IMR-90 (cell line): Measurements from ENCODE around the gene ROR2. TPM values are rescaled to one million over a fixed set of nuclear protein-coding genes. Genes with fewer than 3 reads are reported as not detected.

Experiments
- ATAC-seq: fragments of 200-7000 bp; cut with Tn5 transposase; 2 replicates; pipeline ENCODE4 v1.9.1; 2020; ENCODE audit warnings: low read depth, mild to moderate bottlenecking, moderate library complexity
- BruUV-seq: library from RNA; stranded (reverse); fragments of 400-500 nt; replicated peaks from 2 replicates; lab custom pipeline; 2021; lab: Mats Ljungman, UMichigan
- CTCF ChIA-PET: fragments of 300-600 bp; formaldehyde crosslinking; extraction: SDS; loops from one replicate; lab custom pipeline; 2021; ENCODE audit warnings: antibody characterized with exemption; lab: Yijun Ruan, JAX
- POLR2A ChIA-PET: fragments of 300-600 bp; sonication (Branson Sonifier 250); formaldehyde crosslinking; loops from one replicate; lab custom pipeline; 2022; ENCODE audit warnings: antibody characterized with exemption; ENCODE audit not compliant: unreplicated experiment; lab: Charles Lee
- DNase-seq: peaks from one replicate; pipeline ENCODE4 v3.0.0; 2013
- H2AFZ ChIP-seq: replicated peaks from 2 replicates; pipeline ENCODE3; 2013; ENCODE audit warnings: low read length, mild to moderate bottlenecking; ENCODE audit not compliant: poor library complexity
- H2AK5ac ChIP-seq: 2 replicates; pipeline ENCODE4 v1.6.1; 2013; ENCODE audit warnings: low read depth, low read length, inconsistent platforms
- H2AK9ac ChIP-seq: replicated peaks from 2 replicates; pipeline ENCODE3; 2013; ENCODE audit warnings: mild to moderate bottlenecking, low read depth, low read length, moderate library complexity; ENCODE audit not compliant: poor library complexity
- H2BK120ac ChIP-seq: 2 replicates; pipeline ENCODE4 v1.6.1; 2013; ENCODE audit warnings: low read depth, low read length, inconsistent platforms
- H2BK15ac ChIP-seq: 3 replicates; pipeline ENCODE4 v1.6.1; 2013; ENCODE audit warnings: low read depth, low read length, inconsistent platforms
- H2BK20ac ChIP-seq: 2 replicates; pipeline ENCODE4 v1.6.1; 2013; ENCODE audit warnings: low read depth, mild to moderate bottlenecking, inconsistent platforms, low read length, moderate library complexity
- H2BK5ac ChIP-seq: 2 replicates; pipeline ENCODE4 v1.6.1; 2013; ENCODE audit warnings: mild to moderate bottlenecking, low read depth, low read length, inconsistent platforms; ENCODE audit not compliant: poor library complexity, severe bottlenecking
- H3K14ac ChIP-seq: replicated peaks from 2 replicates; pipeline ENCODE4 v1.6.1; 2013; ENCODE audit warnings: low read depth, low read length, inconsistent platforms
- H3K18ac ChIP-seq: 2 replicates; pipeline ENCODE4 v1.6.1; 2013; ENCODE audit warnings: low read depth, low read length, control low read depth
- H3K23ac ChIP-seq: 2 replicates; pipeline ENCODE4 v1.6.1; 2013; ENCODE audit warnings: low read depth, low read length, inconsistent platforms
- H3K27ac ChIP-seq: 2 replicates; pipeline ENCODE4 v1.5.1; 2013; ENCODE audit warnings: mild to moderate bottlenecking, control low read depth, low read length; ENCODE audit not compliant: insufficient read depth
- H3K27me3 ChIP-seq: 2 replicates; pipeline ENCODE4 v1.6.1; 2013; ENCODE audit warnings: low read length; ENCODE audit not compliant: control insufficient read depth, insufficient read depth
- H3K36me3 ChIP-seq: 2 replicates; pipeline ENCODE4 v1.6.1; 2013; ENCODE audit warnings: low read length, mixed read lengths; ENCODE audit not compliant: control insufficient read depth, insufficient read depth
- H3K4ac ChIP-seq: 2 replicates; pipeline ENCODE4 v1.6.1; 2013; ENCODE audit warnings: low read depth, low read length, inconsistent platforms
- H3K4me1 ChIP-seq: 2 replicates; pipeline ENCODE4 v1.6.1; 2013; ENCODE audit warnings: low read length, mixed read lengths; ENCODE audit not compliant: control insufficient read depth, insufficient read depth
- H3K4me2 ChIP-seq: 2 replicates; pipeline ENCODE4 v1.6.1; 2013; ENCODE audit warnings: low read depth, mild to moderate bottlenecking, control low read depth, low read length, moderate library complexity
- H3K4me3 ChIP-seq: 2 replicates; pipeline ENCODE4 v1.5.1; 2013; ENCODE audit warnings: low read depth, mild to moderate bottlenecking, control low read depth, low read length, moderate library complexity; ENCODE audit not compliant: insufficient read depth
- H3K56ac ChIP-seq: 2 replicates; pipeline ENCODE4 v1.6.1; 2013; ENCODE audit warnings: low read length, inconsistent platforms; ENCODE audit not compliant: insufficient read depth; ENCODE audit errors: extremely low read depth
- H3K79me1 ChIP-seq, 2 experiments: 2 replicates each; pipeline ENCODE4 v1.6.1; 2013; ENCODE audit warnings: low read length in 2 of 2, inconsistent platforms in 1 of 2, low read depth in 1 of 2
- H3K9ac ChIP-seq: 2 replicates; pipeline ENCODE4 v1.6.1; 2013; ENCODE audit warnings: low read depth, low read length, control low read depth
- H3K9me1 ChIP-seq: 2 replicates; pipeline ENCODE4 v1.6.1; 2013; ENCODE audit warnings: low read length, inconsistent platforms; ENCODE audit not compliant: insufficient read depth
- H3K9me3 ChIP-seq: 2 replicates; pipeline ENCODE4 v1.6.1; 2013; ENCODE audit warnings: low read length; ENCODE audit not compliant: control insufficient read depth, insufficient read depth
- H4K20me1 ChIP-seq: 2 replicates; pipeline ENCODE4 v1.6.1; 2013; ENCODE audit warnings: low read length, inconsistent platforms; ENCODE audit not compliant: insufficient read depth
- H4K5ac ChIP-seq: 2 replicates; pipeline ENCODE4 v1.6.1; 2013; ENCODE audit warnings: mild to moderate bottlenecking, low read depth, low read length, control low read depth
- H4K8ac ChIP-seq, 2 experiments: 2 replicates each; pipeline ENCODE4 v1.6.1; 2013; ENCODE audit warnings: low read depth in 2 of 2, low read length in 2 of 2, control low read depth in 1 of 2, inconsistent platforms in 1 of 2
- H4K91ac ChIP-seq: 2 replicates; pipeline ENCODE4 v1.6.1; 2013; ENCODE audit warnings: low read depth, low read length, inconsistent platforms; ENCODE audit not compliant: insufficient read depth
- CEBPB ChIP-seq: IDR thresholded peaks from 2 replicates; pipeline ENCODE4 v1.6.1; 2012; ENCODE audit warnings: low read depth, low read length, improper control_type of control experiment
- FOS ChIP-seq: fragments of 150-350 bp; IDR thresholded peaks from 2 replicates; pipeline ENCODE4 v1.6.1; 2016; ENCODE audit warnings: low read depth, low read length
- MAFK ChIP-seq: IDR thresholded peaks from 2 replicates; pipeline ENCODE4 v1.6.1; 2012; ENCODE audit warnings: low read depth, low read length, improper control_type of control experiment
- MAZ ChIP-seq: IDR thresholded peaks from 2 replicates; pipeline ENCODE4 v1.6.1; 2012; ENCODE audit warnings: low read depth, mild to moderate bottlenecking, low read length, improper control_type of control experiment, moderate library complexity, borderline replicate concordance
- NFE2L2 ChIP-seq: fragments of 150-350 bp; IDR thresholded peaks from 2 replicates; pipeline ENCODE4 v1.6.1; 2016; ENCODE audit warnings: low read depth, mild to moderate bottlenecking, low read length
- POLR2A ChIP-seq: IDR thresholded peaks from 2 replicates; pipeline ENCODE4 v1.6.1; 2012; ENCODE audit warnings: mild to moderate bottlenecking, low read depth, low read length
- RAD21 ChIP-seq: IDR thresholded peaks from 2 replicates; pipeline ENCODE4 v1.6.1; 2012; ENCODE audit warnings: low read length, improper control_type of control experiment
- RCOR1 ChIP-seq: IDR thresholded peaks from 2 replicates; pipeline ENCODE4 v1.6.1; 2012; ENCODE audit warnings: mild to moderate bottlenecking, low read length, improper control_type of control experiment; ENCODE audit not compliant: insufficient replicate concordance
- WGBS, 2 experiments: methylation state at CpG; one replicate each; pipeline versions ENCODE4 v1.1.5 to v1.1.7; 2013; ENCODE audit warnings: missing lambda C conversion rate in 2 of 2; ENCODE audit not compliant: insufficient read length in 1 of 2; ENCODE audit errors: extremely low coverage in 2 of 2; 5-methylcytosine and 5-hydroxymethylcytosine counted together
- dilution Hi-C: fragments of 300-500 bp; cut with HindIII; formaldehyde crosslinking; loops from one replicate; pipeline ENCODE4 v1.14.3; 2018; ENCODE audit warnings: low sequenced_read_pairs; ENCODE audit not compliant: unreplicated experiment
- in situ Hi-C: fragments of 300-500 bp; cut with MboI; formaldehyde crosslinking; loops from 3 replicates; pipeline ENCODE4 v1.14.3; 2019; ENCODE audit warnings: low sequenced_read_pairs, inconsistent platforms, mixed read lengths
- intact Hi-C: fragments of 100-400 bp; cut with micrococcal nuclease; formaldehyde crosslinking; loops from 2 replicates; pipeline ENCODE4 v1.10.0; 2022
- polyA plus RNA-seq, 3 experiments: library from polyadenylated mRNA; depleted of rRNA; stranded (reverse); fragments of >200 nt; gene quantifications; 2 replicates each; pipeline ENCODE4 v1.2.3, GENCODE V29; 2012; ENCODE audit warnings: low replicate concordance in 1 of 3
- total RNA-seq: library from RNA; depleted of rRNA; stranded (reverse); fragments of >200 nt; gene quantifications from 2 replicates; pipeline ENCODE4 v1.2.3, GENCODE V29; 2012
- TF ChIP-seq, protein P1 (sequence below): fragments of 150-350 bp; IDR thresholded peaks from 2 replicates; pipeline ENCODE4 v1.6.1; 2017; ENCODE audit warnings: mild to moderate bottlenecking, antibody characterized with exemption, low read length, low read depth
- TF ChIP-seq, protein P2 (sequence below): fragments of 150-350 bp; IDR thresholded peaks from 2 replicates; pipeline ENCODE4 v1.6.1; 2016; ENCODE audit warnings: low read depth, mild to moderate bottlenecking, low read length, moderate library complexity, borderline replicate concordance

The ROR2 gene
- total and polyA plus RNA-seq, 2 of the 4 experiments (the other 2 are of a cell fraction): 2.3 to 4.8 TPM

DNA sequence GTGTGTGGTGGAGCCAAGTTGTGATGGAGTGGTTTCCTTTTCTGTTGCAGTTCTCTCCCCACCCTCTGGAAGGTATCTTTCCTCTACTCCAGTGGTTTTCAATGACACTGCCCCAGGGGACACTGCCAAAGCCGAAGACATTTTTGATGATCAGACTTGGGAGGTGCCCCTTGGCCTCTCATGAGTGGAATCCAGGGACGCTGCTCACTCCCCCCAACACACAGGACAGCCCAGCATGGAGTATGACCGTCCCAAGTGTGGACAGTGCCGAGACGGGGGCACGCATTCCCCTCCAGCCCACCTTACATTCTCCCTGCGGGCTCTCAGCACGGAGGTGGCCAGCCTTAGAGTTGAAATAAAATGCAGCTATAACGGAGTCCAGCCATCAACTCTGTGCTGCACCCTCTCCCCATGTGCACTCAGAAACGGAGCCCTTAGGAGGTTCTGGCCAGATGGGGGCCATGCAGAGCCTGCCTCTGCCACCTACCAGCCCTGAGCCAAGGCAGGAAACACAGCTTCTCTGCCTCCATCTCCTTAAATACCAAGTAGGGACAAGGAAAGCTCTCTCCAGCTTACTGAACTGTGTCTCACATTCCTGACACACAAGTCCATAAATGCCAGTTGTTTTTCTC, 150.8 kb downstream of the ROR2 start:
- POLR2A ChIA-PET: no interaction called here
- H3K4ac ChIP-seq: 0 out of 2 replicates have a peak overlapping the region, but pooled peaks have one; percentile 13
- no peak overlapping the region for H2BK120ac ChIP-seq
- 100% methylated on average over 1 of the region's 10 CpGs; no CpG with 5 or more reads in 1 of the 2 experiments for WGBS, 2 experiments
- intact Hi-C loops (no loop called here), in situ Hi-C loops (no loop called here), dilution Hi-C loops (no loop called here)
- no peak overlapping the region for H3K4me3 ChIP-seq
- peaks cover 4% of the 10 kb centered on the region for H4K20me1 ChIP-seq
- H4K5ac ChIP-seq: no peak overlapping the region
- no peak overlapping the region for H3K27ac ChIP-seq
- no peak overlapping the region for H2BK15ac ChIP-seq
- no peak overlapping the region for H3K18ac ChIP-seq
- no peaks in the 10 kb centered on the region for H3K9me3 ChIP-seq
- H3K9me1 ChIP-seq: peaks cover 17% of the 10 kb centered on the region
- H2BK20ac ChIP-seq: no peak overlapping the region
- H3K23ac ChIP-seq: peak overlapping the region; percentile 48; the same call in 1 of the 2 replicates
- no peak overlapping the region for H3K14ac ChIP-seq
- no peak overlapping the region for H3K4me2 ChIP-seq
- H4K91ac ChIP-seq: no peak overlapping the region
- H3K79me1 ChIP-seq: peaks cover 0 to 16% of the 10 kb centered on the region in 2 experiments; a peak in 2 of 4 replicates
- DNase-seq: no peak
- no peaks in the 10 kb centered on the region for H3K36me3 ChIP-seq
- TF ChIP-seq MAFK: no peak
- TF ChIP-seq, protein P1, sequence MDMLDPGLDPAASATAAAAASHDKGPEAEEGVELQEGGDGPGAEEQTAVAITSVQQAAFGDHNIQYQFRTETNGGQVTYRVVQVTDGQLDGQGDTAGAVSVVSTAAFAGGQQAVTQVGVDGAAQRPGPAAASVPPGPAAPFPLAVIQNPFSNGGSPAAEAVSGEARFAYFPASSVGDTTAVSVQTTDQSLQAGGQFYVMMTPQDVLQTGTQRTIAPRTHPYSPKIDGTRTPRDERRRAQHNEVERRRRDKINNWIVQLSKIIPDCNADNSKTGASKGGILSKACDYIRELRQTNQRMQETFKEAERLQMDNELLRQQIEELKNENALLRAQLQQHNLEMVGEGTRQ: no peak
- TF ChIP-seq RAD21: no peak
- TF ChIP-seq CEBPB: no peak
- TF ChIP-seq, protein P2, sequence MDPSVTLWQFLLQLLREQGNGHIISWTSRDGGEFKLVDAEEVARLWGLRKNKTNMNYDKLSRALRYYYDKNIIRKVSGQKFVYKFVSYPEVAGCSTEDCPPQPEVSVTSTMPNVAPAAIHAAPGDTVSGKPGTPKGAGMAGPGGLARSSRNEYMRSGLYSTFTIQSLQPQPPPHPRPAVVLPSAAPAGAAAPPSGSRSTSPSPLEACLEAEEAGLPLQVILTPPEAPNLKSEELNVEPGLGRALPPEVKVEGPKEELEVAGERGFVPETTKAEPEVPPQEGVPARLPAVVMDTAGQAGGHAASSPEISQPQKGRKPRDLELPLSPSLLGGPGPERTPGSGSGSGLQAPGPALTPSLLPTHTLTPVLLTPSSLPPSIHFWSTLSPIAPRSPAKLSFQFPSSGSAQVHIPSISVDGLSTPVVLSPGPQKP: no peak
- TF ChIP-seq FOS: no peak
- TF ChIP-seq POLR2A: no peak
- no peak for TF ChIP-seq NFE2L2
- TF ChIP-seq RCOR1: no peak
- TF ChIP-seq MAZ: no peak
- H3K27me3 ChIP-seq: no peaks in the 10 kb centered on the region
- H4K8ac ChIP-seq: no peak overlapping the region
- BruUV-seq: no TSS peak
- no peak for ATAC-seq
- H2BK5ac ChIP-seq: no peak overlapping the region
- no peak overlapping the region for H3K9ac ChIP-seq
- peak overlapping the region; percentile 63 for H2AK9ac ChIP-seq
- H3K4me1 ChIP-seq: peaks cover 23% of the 10 kb centered on the region
- no peak overlapping the region for H2AK5ac ChIP-seq
- H3K56ac ChIP-seq: no peak overlapping the region
- CTCF ChIA-PET: no interaction called here
- peak overlapping the region; percentile 62 for H2AFZ ChIP-seq
